Measurements from ENCODE around the gene ERGIC2. TPM values are rescaled to one million over a fixed set of nuclear protein-coding genes. Genes with fewer than 3 reads are reported as not detected.
"Not testable (repeated sequence)": the region's sequence is repeated elsewhere in the genome, so short reads cannot be mapped to it uniquely, and the experiment has no call there.

ERGIC2 gene
- total RNA-seq, 1 donor from 2014 or later: 31.7 TPM

- no peak for DNase-seq (ENCODE audit: low spot score)
- ATAC-seq: no peak
Measured at GRCh38 chr12:29306266-29306665, 74.7 kb downstream of the ERGIC2 start.

DNA sequence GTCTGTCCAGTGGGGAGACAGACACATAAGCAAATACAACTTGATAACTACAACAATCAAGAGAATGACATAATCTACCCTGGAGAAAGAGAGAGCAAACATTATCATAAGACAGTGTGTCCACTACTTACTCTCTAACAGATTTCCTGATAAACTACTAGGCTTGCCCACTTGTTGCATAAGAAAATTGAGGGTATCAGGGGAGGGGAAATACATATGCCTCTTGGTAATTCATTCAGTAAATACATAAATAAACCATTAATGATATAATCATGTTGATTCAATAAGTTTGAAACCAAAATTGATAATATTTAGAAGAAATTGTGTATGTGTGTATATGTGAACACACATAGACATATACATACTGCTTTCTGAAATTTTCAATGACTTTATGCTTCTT is 76.6 kb downstream of the ERGIC2 start:
- no peak for ATAC-seq
- DNase-seq (ENCODE audit: low spot score): no peak

DNA sequence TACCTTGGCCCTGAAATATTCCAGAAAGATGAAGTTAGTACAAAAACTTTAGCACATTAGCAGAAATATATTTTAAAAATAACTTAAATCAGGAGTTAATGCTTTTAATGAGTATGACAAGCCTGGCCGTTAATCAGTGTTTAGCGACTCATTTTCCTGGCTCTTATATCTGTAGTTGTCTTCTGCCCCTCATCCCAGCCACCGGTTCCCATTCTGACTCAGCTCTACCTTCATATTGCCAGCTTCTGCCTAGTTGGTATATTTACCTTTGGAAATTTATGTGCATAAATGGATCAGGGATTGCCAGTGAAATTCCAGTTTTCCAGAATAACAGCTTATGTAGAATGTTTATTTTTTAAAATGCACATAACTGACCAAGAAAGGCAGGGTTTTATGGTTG is 79.9 kb downstream of the ERGIC2 start:
- ATAC-seq: no peak
- no peak for DNase-seq (ENCODE audit: low spot score)

DNA sequence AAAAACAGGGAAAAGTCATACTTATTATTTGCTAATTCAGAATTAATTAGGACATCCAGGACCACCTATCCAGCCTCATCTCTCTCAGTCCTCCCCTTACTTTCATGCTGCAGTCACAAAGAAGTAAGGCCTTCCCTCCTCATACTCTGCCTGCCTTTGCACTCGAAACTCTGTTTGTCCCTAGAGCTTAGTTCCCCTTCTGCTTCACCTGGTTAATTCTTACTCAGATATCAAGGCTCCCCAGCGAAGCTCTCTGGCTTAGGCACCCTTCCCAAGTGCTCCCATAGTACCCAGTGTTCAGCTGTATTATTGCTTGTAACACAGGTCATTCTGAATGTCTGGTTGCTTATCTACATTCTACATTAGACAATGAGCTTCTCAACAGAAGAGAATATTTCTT is 81.3 kb downstream of the ERGIC2 start:
- no peak for DNase-seq (ENCODE audit: low spot score)
- ATAC-seq: no peak

DNA sequence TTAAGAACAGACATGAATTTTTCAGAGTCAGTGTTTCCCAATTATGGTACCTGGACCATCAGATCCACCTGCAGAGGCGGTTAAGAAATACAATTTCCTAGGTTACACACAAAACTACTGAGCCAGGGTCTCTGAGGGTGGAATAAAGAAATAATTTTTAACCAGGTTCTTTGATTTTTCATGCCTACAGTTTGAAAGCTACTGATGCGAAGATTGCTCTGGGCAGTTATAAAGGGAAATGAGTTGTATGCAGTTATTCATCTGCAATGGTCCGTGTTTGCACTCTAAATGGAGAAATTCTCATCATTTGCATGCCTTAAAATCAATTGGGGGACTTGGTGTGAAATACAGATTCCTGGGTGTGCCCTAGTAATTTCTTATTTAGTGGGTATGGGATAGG is 89.7 kb downstream of the ERGIC2 start:
- DNase-seq (ENCODE audit: low spot score) (no peak), ATAC-seq (no peak)

GRCh38 chr12:29290475-29290874 is 90.5 kb downstream of the ERGIC2 start:
- not testable (repeated sequence) for ATAC-seq; DNase-seq (ENCODE audit: low spot score)

DNA sequence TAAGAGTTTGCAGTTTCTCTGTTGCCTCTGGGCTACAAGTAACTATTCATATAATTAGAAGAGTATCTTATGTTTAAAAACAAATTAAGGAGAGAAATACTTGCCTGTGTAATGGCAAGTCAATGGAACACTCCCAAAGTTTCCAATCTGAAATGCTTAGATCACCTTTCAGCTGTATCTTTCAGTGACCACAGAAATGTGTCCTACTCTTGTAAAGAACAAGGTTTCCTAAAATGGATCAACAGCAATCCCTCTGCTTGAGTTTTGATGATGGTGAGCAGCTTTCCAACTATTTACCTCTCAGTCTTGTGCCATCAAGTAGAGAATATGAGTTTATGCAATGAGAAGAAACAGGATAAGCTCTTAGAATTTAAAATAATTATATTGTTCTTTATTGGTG is 92.9 kb downstream of the ERGIC2 start:
- ATAC-seq (no peak), DNase-seq (ENCODE audit: low spot score) (no peak)

GRCh38 chr12:29287622-29288021 is 93.3 kb downstream of the ERGIC2 start:
- DNase-seq (ENCODE audit: low spot score) (no peak), ATAC-seq (no peak)

Other genes starting within 250 kb of the ERGIC2 start
- gene FAR2, start 231.9 kb downstream of the ERGIC2 start, total RNA-seq: 1.1 TPM
- gene OVCH1, start 116.5 kb upstream of the ERGIC2 start, total RNA-seq: not detected